ENCODE data around the gene SPPL2B.
A peak's percentile ranks its signal among the peaks of the same experiment; 100 is the strongest.

The SPPL2B gene

GRCh38 chr19:2343289-2343982 lies 15.0 kb downstream of the SPPL2B start:
- no peak for TF ChIP-seq TAF1 (IDR thresholded peaks at IDR 0.05; ENCODE audit: borderline replicate concordance, insufficient read depth, low read length)

GRCh38 chr19:2344381-2344870 lies 15.9 kb downstream of the SPPL2B start:
- TF ChIP-seq TAF1 (IDR thresholded peaks at IDR 0.05; ENCODE audit: borderline replicate concordance, insufficient read depth, low read length): no peak
- peak in 1 of 2 experiments; percentile 57; a peak in 1 of 4 replicates for TF ChIP-seq REST (IDR thresholded peaks at IDR 0.05; ENCODE audit: insufficient read depth in 1 of 2, low read depth in 2 of 2, low read length in 2 of 2)
- TF ChIP-seq POLR2AphosphoS5 (IDR thresholded peaks at IDR 0.05; ENCODE audit: low read depth, low read length): no peak

GRCh38 chr19:2345076-2345475 lies 16.6 kb downstream of the SPPL2B start:
- TF ChIP-seq REST (IDR thresholded peaks at IDR 0.05; ENCODE audit: insufficient read depth in 1 of 2, low read depth in 2 of 2, low read length in 2 of 2) (no peak), POLR2AphosphoS5 (IDR thresholded peaks at IDR 0.05; ENCODE audit: low read depth, low read length) (no peak), SIN3A (IDR thresholded peaks at IDR 0.05; ENCODE audit: borderline replicate concordance, insufficient read depth, low read length) (no peak), FOXP2 (optimal IDR thresholded peaks at IDR 0.05; ENCODE audit: borderline replicate concordance, extremely low read depth, extremely low read length, insufficient read depth) (no peak), TAF1 (IDR thresholded peaks at IDR 0.05; ENCODE audit: borderline replicate concordance, insufficient read depth, low read length) (no peak)

- TF ChIP-seq POLR2AphosphoS5 (IDR thresholded peaks at IDR 0.05; ENCODE audit: low read depth, low read length) (no peak), SIN3A (IDR thresholded peaks at IDR 0.05; ENCODE audit: borderline replicate concordance, insufficient read depth, low read length) (no peak), TAF1 (IDR thresholded peaks at IDR 0.05; ENCODE audit: borderline replicate concordance, insufficient read depth, low read length) (no peak), FOXP2 (optimal IDR thresholded peaks at IDR 0.05; ENCODE audit: borderline replicate concordance, extremely low read depth, extremely low read length, insufficient read depth) (no peak), REST (IDR thresholded peaks at IDR 0.05; ENCODE audit: insufficient read depth in 1 of 2, low read depth in 2 of 2, low read length in 2 of 2) (no peak)
These were observed 17.5 kb downstream of the SPPL2B start for GRCh38 chr19:2345794-2346663.

GRCh38 chr19:2350656-2351055 lies 22.2 kb downstream of the SPPL2B start:
- TF ChIP-seq REST (IDR thresholded peaks at IDR 0.05; ENCODE audit: insufficient read depth in 1 of 2, low read depth in 2 of 2, low read length in 2 of 2): no peak

Data from PFSK-1 (cell line).